Measurements from ENCODE around the gene TNK2. TPM values are rescaled to one million over a fixed set of nuclear protein-coding genes. Genes with fewer than 3 reads are reported as not detected.

The TNK2 gene
- polyA plus RNA-seq, 3 donors = 0.84 to 131 (median 1.8) TPM

DNA sequence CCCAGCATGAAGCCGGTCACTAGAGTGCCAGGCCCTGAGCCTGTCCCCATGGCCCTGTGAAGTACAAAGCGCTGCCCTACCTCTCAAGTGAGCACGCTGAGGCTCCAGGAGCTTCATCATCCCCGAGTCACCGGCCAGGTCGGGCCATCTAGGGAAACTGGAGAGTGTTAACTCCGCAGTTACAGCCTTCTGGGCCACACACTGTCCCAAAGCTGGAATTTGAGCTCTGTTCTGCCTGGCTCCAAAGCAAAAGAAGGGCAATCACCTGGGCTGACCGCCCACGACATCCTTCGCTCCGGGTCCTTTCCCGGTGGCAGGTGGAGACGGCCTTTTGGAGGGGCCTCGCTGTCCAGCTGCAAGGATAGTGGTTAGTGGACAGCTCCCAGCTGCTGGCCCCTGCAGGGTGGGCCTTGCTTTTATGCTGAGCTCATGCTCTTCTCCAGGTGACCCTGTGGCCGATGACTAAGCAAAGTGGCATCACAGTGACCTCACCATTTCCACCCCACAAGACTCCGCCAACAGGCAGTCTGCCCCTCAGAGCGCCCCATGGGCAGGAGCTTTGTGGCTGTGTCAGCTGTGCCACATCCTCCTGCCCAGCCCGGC lies 93.1 kb downstream of the TNK2 start:
- Histone ChIP-seq H4K20me1 (ENCODE audit: insufficient read depth, low read length) (no peaks in the 10 kb centered on the region), H3K9ac (ENCODE audit: insufficient read depth, low read length, poor library complexity, severe bottlenecking) (no peak overlapping the region), H3K27ac (ENCODE audit: low read depth in 1 of 2, low read length in 2 of 2) (no peak overlapping the region), H3K4me1 (ENCODE audit: control insufficient read depth in 1 of 2, insufficient read depth in 2 of 2, low read length in 2 of 2) (no peaks in the 10 kb centered on the region), H3K4me3 (replicated peaks in 1 of 3; ENCODE audit: low read depth in 2 of 3, low read length in 3 of 3) (no peak overlapping the region), H3K9me3 (replicated peaks in 1 of 2; ENCODE audit: control insufficient read depth in 1 of 2, insufficient read depth in 1 of 2, low read length in 2 of 2) (no peaks in the 10 kb centered on the region), H3K79me2 (ENCODE audit: insufficient read depth, low read length) (no peaks in the 10 kb centered on the region), H2AFZ (ENCODE audit: insufficient read depth, low read depth, low read length, poor library complexity, severe bottlenecking) (no peak overlapping the region), H3K36me3 (replicated peaks in 1 of 2; ENCODE audit: control insufficient read depth in 1 of 2, insufficient read depth in 2 of 2, low read length in 2 of 2) (no peaks in the 10 kb centered on the region), H3K27me3 (ENCODE audit: control insufficient read depth in 2 of 2, insufficient read depth in 2 of 2, low read length in 2 of 2) (no peaks in the 10 kb centered on the region), H3K4me2 (replicated peaks; ENCODE audit: extremely low read depth, low read length, poor library complexity, severe bottlenecking) (no peak overlapping the region)
- 83% methylated on average over 17 of the region's 18 CpGs for WGBS (ENCODE audit: insufficient coverage)
- intact Hi-C loops (cut with micrococcal nuclease) = no loop called here
- H3K27ac Mint-ChIP-seq = peak overlapping the region in 1 of 7 donors; percentile 36
- no peak overlapping the region for H3K4me3 Mint-ChIP-seq
- no peaks in the 10 kb centered on the region for H3K36me3 Mint-ChIP-seq
- H3K4me1 Mint-ChIP-seq = no peaks in the 10 kb centered on the region
- H3K9me3 Mint-ChIP-seq = peaks cover 0 to 4% (median 0%) of the 10 kb centered on the region in 7 donors
- DNase-seq = no peak
- TF ChIP-seq, protein P1, sequence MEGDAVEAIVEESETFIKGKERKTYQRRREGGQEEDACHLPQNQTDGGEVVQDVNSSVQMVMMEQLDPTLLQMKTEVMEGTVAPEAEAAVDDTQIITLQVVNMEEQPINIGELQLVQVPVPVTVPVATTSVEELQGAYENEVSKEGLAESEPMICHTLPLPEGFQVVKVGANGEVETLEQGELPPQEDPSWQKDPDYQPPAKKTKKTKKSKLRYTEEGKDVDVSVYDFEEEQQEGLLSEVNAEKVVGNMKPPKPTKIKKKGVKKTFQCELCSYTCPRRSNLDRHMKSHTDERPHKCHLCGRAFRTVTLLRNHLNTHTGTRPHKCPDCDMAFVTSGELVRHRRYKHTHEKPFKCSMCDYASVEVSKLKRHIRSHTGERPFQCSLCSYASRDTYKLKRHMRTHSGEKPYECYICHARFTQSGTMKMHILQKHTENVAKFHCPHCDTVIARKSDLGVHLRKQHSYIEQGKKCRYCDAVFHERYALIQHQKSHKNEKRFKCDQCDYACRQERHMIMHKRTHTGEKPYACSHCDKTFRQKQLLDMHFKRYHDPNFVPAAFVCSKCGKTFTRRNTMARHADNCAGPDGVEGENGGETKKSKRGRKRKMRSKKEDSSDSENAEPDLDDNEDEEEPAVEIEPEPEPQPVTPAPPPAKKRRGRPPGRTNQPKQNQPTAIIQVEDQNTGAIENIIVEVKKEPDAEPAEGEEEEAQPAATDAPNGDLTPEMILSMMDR (IDR thresholded peaks at IDR 0.05) = no peak
- peaks cover 2 to 11% (median 6%) of the 10 kb centered on the region in 3 donors for H3K27me3 Mint-ChIP-seq (ENCODE audit: low read depth in 3 of 3)

DNA sequence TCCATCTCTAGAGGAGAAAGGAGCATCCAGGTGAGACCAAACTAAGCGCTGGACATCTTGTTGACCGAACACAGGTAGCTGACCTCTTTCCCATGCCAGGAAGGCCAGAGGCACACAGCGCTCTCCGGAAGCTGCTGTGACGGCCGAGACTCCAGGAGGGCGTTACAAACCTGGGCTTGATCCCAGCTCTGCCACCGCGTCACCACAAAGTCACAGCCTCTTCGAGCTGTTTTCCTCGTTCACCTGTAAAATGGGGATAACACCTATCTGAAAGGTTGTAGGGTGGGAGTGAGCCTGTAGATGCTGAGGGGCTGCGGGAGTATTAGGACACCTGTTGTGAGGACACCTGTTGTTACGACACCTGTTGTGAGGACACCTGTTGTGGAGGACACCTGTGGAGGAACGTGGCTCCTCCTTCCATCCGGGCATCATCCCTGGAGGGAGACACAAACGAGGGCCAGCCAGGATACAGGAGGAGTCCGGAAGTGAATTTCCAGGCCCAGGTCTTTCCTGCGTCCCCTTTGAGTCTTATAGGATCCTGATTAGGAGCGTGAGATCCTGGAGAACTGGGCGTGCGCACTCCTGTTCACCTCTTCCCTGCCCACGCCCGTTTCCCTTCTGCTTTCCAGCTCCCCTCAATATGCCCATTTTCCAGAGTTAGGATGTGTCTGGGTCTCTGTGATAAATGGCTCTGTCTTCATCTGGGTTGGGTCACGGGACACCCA lies 94.3 kb downstream of the TNK2 start:
- Histone ChIP-seq H3K9me3 (replicated peaks in 1 of 2; ENCODE audit: control insufficient read depth in 1 of 2, insufficient read depth in 1 of 2, low read length in 2 of 2) (no peaks in the 10 kb centered on the region), H3K4me3 (replicated peaks in 1 of 3; ENCODE audit: low read depth in 2 of 3, low read length in 3 of 3) (no peak overlapping the region), H3K9ac (ENCODE audit: insufficient read depth, low read length, poor library complexity, severe bottlenecking) (no peak overlapping the region), H4K20me1 (ENCODE audit: insufficient read depth, low read length) (no peaks in the 10 kb centered on the region), H2AFZ (ENCODE audit: insufficient read depth, low read depth, low read length, poor library complexity, severe bottlenecking) (no peak overlapping the region), H3K4me2 (replicated peaks; ENCODE audit: extremely low read depth, low read length, poor library complexity, severe bottlenecking) (no peak overlapping the region), H3K36me3 (replicated peaks in 1 of 2; ENCODE audit: control insufficient read depth in 1 of 2, insufficient read depth in 2 of 2, low read length in 2 of 2) (no peaks in the 10 kb centered on the region), H3K27ac (ENCODE audit: low read depth in 1 of 2, low read length in 2 of 2) (no peak overlapping the region), H3K27me3 (ENCODE audit: control insufficient read depth in 2 of 2, insufficient read depth in 2 of 2, low read length in 2 of 2) (no peaks in the 10 kb centered on the region), H3K79me2 (ENCODE audit: insufficient read depth, low read length) (no peaks in the 10 kb centered on the region), H3K4me1 (ENCODE audit: control insufficient read depth in 1 of 2, insufficient read depth in 2 of 2, low read length in 2 of 2) (no peaks in the 10 kb centered on the region)
- Mint-ChIP-seq H3K36me3 (no peaks in the 10 kb centered on the region), H3K4me3 (no peak overlapping the region), H3K27me3 (ENCODE audit: low read depth in 3 of 3) (peaks cover 1 to 14% (median 5%) of the 10 kb centered on the region in 3 donors), H3K9me3 (peaks cover 0 to 2% (median 0%) of the 10 kb centered on the region in 7 donors), H3K27ac (peak overlapping the region in 1 of 7 donors; percentile 37), H3K4me1 (no peaks in the 10 kb centered on the region)
- WGBS (ENCODE audit: insufficient coverage) = 95% methylated on average over 19 of the region's 24 CpGs
- DNase-seq = no peak
- intact Hi-C loops (cut with micrococcal nuclease) = no loop called here
- TF ChIP-seq, protein P1 (IDR thresholded peaks at IDR 0.05) = no peak

Small RNA genes within 50 kb of the gene (small RNA-seq; reads per million reads assigned to genes)
- not detected for gene MIR6829 (ENCODE audit: insufficient read length, low read depth)
- gene RNU2-11P (ENCODE audit: insufficient read length, low read depth) = not detected

Other genes starting within 250 kb of the TNK2 start
- gene MUC20, start 187.6 kb downstream of the TNK2 start, polyA plus RNA-seq = 1 to 10 TPM in 1 of 3 donors, not detected in 2; 5.4 TPM
- gene MUC4, start 96.6 kb downstream of the TNK2 start, polyA plus RNA-seq = not detected
- gene TFRC, start 173.5 kb upstream of the TNK2 start, polyA plus RNA-seq = 10 to 100 TPM in 1 of 3 donors, 1 to 10 TPM in 2; 6.6 to 43.1 (median 7.9) TPM

Data from CD14-positive monocyte (primary cell).